HG03460 (cell line): ENCODE measurements around the gene FAAH.
"Not testable (repeated sequence)": the region's sequence is repeated elsewhere in the genome, so short reads cannot be mapped to it uniquely, and the experiment has no call there.

ENCODE experiments used
- ATAC-seq: cut with Tn5 transposase; IDR thresholded peaks from one replicate; pipeline ENCODE4 v1.9.1; 2021; ENCODE audit not compliant: unreplicated experiment

The FAAH gene

GRCh38 chr1:46394108-46394871 is at the start of gene FAAH:
Gene FAAH, plus strand, starts transcription at chr1:46394317. Its CDS starts 32 bp downstream, at chr1:46394349.
- ATAC-seq, result no peak

- ATAC-seq, result no peak
Observed at GRCh38 chr1:46344481-46344880, 49.6 kb upstream of the FAAH start.

- ATAC-seq, result no peak
Observed at GRCh38 chr1:46345281-46345680, 48.8 kb upstream of the FAAH start.

- ATAC-seq, result no peak
Observed at GRCh38 chr1:46352363-46352762, 41.8 kb upstream of the FAAH start.

- ATAC-seq, result not testable (repeated sequence)
Observed at GRCh38 chr1:46355920-46356319, 38.2 kb upstream of the FAAH start.

GRCh38 chr1:46362158-46362557 is 32.0 kb upstream of the FAAH start:
- ATAC-seq, result no peak

GRCh38 chr1:46363121-46363520 is 31.0 kb upstream of the FAAH start:
- ATAC-seq, result no peak

- no peak for ATAC-seq
Observed at GRCh38 chr1:46364612-46365011, 29.5 kb upstream of the FAAH start.

GRCh38 chr1:46365796-46366195 is 28.3 kb upstream of the FAAH start:
- ATAC-seq, result not testable (repeated sequence)

- ATAC-seq, result no peak
Observed at GRCh38 chr1:46367072-46367471, 27.0 kb upstream of the FAAH start.

GRCh38 chr1:46367701-46368100 is 26.4 kb upstream of the FAAH start:
- ATAC-seq, result not testable (repeated sequence)

GRCh38 chr1:46368791-46369190 is 25.3 kb upstream of the FAAH start:
- no peak for ATAC-seq

- no peak for ATAC-seq
Observed at GRCh38 chr1:46369542-46370213, 24.4 kb upstream of the FAAH start.

GRCh38 chr1:46370214-46370633 is 23.9 kb upstream of the FAAH start:
- ATAC-seq, result no peak

- no peak for ATAC-seq
Observed at GRCh38 chr1:46372431-46372830, 21.7 kb upstream of the FAAH start.

GRCh38 chr1:46379996-46380395 is 14.1 kb upstream of the FAAH start:
- ATAC-seq, result no peak

- ATAC-seq, result no peak
Observed at GRCh38 chr1:46380508-46380907, 13.6 kb upstream of the FAAH start.

GRCh38 chr1:46393510-46393909 is 607 bp upstream of the FAAH start:
- ATAC-seq, result no peak

- ATAC-seq, result no peak
Observed at GRCh38 chr1:46394872-46395465, 852 bp downstream of the FAAH start.

GRCh38 chr1:46396441-46397398 is 2.6 kb downstream of the FAAH start:
- no peak for ATAC-seq

- ATAC-seq, result no peak
Observed at GRCh38 chr1:46399307-46399706, 5.2 kb downstream of the FAAH start.
